Lung microvascular endothelial cell (primary cell): ENCODE measurements around the gene SGSM1. TPM values are rescaled to one million over a fixed set of nuclear protein-coding genes. Genes with fewer than 3 reads are reported as not detected.
A peak's percentile ranks its signal among the peaks of the same experiment; 100 is the strongest.
"Not testable (repeated sequence)": the region's sequence is repeated elsewhere in the genome, so short reads cannot be mapped to it uniquely, and the experiment has no call there.

Source experiments
- DNase-seq, 2 donors: peaks; one replicate each; pipeline versions ENCODE4 v3.0.0 to v3.0.0-alpha.2; 2010; ENCODE audit warnings: low read depth in 2 of 2
- total RNA-seq: library from RNA; depleted of rRNA; stranded (reverse); fragments of >200 nt; gene quantifications from 2 replicates; pipeline ENCODE4 v1.2.1, GENCODE V29; 2014

The SGSM1 gene
- total RNA-seq, 1 donor from 2014 or later, result 4.2 TPM

DNA sequence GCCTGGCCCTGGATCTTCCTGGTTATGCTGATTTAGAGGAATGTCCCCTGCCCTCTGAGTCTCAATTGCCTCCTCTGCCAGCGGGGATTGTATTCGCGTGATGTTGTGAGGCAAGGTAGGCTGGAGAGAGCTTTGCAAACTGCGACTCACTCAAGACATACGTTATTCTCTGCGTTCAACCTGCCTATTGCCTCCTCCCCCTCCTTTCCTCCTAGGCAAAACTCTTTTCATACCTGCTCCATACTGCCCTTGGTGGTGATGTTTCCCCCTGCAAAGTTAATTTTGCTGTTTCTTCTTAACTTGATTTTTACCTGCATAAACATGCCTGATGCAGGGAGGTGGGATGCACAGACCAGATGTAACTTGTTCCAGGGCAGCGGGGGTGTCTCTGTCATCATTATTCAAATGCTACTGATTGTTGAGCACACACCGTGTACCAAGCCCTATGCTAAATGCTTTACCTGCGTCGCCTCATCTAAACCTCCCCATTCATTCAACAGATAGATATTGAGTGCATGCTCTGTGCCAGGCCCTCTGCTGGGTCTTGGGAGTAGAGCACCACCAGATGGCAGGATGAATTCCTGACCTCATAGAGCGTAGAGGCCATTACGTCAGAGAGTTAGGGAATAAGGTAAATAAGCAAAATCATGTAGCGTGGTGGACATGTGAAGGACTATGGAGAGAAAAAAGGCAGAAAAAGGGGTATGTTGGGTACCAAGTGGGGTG is 29.0 kb downstream of the SGSM1 start:
- peak; percentile 23 to 74 for DNase-seq

DNA sequence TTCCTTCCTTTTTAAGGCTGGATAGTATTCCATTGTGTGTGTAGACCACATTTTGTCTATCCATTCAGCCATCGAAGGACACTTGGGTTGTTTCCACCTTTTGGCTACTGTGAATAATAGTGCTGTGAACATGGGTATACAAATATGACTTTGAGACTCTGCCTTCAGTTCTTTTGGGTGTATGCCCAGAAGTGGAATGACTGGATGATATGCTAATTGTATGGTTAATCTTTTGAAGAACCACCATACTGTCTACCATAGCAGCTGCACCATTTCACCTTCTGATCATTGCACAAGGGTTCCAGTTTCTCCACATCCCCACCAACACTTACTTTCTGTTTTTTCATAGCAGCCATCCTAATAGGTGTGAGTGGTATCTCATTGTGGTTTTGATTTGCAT is 30.3 kb downstream of the SGSM1 start:
- DNase-seq, result no peak

DNA sequence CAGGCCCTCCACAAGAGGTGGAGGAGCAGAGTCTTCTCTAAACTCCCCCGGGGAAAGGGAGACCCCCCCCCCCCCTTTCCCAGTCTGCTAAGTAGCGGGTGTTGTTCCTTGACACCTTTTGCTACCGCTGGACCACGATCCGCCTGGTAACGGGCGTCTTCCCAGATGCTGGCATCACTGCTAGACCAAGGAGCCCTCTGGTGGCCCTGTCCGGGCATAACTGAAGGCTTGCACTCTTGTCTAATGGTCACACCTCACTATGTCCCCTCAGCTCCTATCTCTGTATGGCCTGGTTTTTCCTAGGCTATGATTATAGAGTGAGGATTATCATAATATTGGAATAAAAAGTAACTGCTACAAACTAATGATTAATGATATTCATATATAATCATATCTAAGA is 31.5 kb downstream of the SGSM1 start:
- not testable (repeated sequence) for DNase-seq

DNA sequence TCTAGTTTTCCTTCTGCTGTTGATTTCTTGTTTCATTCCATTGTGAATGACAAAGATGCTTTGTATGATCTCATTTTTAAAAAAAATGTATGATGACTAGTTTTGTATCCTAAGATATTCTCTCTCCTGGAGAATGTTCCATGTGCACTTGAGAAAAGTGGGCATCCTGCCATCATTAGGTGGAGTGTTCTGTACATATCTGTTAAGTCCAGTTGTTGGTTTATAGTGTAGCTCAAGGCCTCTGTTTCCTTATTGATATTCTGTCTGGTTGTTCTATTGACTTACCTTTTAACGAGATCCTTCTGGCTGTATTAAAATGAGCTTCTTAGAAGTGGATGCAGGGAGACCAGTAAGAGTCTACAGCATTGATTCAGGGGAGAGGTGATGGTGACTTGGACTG is 35.2 kb downstream of the SGSM1 start:
- DNase-seq, result no peak

DNA sequence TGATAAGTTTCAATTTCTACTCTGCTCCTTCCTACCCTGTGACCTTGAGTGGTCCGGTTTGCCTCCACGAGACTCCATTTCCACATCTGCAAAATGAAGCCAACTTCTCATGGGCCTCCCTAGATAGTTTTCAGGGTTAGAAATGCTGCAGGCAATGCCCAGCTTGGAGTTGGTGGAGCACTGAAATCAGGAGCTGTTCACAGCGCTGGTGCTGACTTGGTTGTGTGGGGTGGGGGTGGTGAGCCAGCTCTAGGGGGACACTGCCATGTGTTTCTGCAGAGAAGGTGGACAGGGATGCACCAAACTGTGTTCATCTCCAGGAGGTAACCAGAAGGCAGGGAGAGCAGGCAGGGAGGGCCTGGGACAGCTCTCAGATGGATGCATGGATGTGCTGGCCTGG is 37.0 kb downstream of the SGSM1 start:
- DNase-seq, result no peak

DNA sequence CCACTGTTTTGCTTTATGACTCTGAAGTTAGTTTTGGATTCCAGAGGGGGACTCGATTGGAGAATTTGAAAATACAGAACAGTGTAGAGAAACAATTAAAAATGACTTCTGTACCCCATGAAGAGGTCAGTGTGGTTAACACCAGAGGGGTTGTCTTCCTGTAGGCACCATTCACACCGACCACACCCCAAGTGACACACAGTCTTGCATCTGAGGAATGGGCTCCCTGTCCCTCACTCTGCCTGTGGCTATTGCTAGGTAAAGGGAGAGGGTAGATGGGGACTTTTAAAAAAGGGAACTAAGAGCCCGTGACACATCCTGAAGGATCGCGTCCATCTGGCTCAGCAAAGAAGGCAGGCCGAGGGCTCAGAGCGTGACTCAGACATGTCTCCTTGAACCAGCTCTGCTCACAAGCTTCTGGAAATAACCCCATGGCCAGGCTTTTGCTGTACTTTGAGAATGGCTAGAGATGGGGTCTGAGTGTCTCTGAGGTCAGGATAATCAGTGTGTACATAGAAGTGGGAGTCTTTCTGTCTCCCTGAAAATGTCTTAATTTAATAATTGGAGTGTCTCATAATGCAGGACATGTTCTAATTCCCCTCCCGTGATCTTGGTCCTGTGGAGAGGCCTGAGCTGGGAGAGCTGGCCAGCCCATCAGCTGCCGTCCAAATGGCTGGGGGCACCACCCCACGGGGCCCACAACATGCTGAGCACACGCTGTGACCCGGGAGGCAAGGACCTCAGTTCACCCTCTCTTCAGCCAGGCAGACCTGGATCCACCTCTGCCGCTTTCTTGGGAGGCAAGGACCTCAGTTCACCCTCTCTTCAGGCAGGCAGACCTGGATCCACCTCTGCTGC is 39.3 kb downstream of the SGSM1 start:
- no peak for DNase-seq

DNA sequence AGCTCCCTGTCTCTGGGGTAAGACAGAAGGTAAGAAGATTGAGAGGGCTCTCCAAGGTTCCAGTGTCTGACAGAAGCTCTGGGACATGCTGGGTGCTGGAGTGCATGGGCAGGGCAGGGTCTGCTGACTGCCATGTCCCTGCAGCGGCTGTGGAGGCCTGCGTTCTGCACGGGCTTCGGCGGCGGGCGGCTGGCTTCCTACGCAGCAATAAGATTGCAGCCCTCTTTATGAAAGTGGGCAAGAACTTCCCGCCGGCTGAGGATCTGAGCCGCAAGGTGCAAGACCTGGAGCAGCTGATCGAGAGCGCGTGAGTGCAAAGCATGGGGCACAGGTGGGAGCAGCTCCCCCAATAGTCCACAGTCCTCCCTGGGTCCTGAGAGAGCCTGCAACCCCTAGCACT is 41.5 kb downstream of the SGSM1 start:
- DNase-seq, result no peak

DNA sequence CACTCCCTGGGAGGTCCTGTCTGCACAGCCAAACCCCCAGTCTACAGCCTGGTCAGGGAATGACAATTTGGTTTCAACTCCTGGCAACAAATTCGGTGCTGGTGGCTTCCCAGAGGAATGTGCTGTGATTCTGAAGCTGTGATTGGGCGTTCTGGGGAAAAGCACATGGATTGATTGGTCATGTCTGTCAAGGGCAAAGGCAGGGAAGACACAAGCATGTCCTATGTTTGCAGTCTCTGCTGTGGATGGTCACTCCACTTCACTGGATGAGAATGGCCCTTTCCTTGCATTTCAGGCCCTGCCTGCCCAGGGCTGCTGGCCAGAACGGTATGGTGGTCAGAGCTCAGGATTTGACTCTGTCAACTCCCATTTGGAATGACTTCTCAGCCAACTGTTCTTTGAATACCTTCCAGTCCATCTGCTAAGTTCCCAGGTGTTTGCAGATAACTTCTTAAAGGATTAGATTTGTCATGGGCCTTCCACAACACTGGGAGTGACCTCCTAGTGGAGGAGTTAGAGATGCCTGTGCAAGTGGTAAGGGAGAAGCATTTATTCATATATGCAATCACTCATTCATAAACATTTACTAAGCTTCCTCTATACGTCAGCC is 42.7 kb downstream of the SGSM1 start:
- DNase-seq, result no peak

DNA sequence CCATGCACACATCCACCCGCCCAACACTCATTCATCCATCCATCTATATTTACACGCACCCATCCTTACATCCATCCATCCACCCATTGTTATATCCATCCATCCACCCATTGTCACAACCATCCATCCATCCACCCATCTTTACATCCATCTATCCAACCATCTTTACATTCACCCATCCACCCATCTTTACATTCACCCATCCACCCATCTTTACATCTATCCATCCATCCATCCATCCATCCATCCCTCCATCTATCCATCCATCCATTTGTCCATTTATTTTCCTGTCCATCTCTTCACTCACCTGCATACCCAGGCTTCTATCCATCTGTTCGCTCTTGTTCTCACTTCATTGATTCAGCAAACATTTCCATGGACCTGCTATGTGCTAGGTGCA is 49.8 kb downstream of the SGSM1 start:
- no peak for DNase-seq

DNA sequence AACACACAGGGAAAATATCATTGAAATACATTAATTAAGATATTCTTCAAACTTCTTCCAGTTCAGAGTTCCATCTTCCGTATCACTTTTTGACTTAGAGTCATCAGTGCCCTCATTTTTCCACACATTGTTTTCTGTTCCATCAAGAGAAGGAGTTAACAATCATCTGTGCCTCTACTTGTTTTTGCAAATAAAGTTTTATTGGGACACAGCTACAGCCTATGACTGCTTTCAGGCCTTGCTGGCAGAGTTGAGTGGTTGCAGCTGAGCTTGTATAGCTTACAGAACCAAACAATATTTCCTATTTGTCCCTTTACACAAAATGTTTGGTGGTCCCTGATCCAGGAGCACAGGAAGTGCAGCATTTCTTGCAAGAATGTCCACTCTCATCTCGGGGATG is 51.6 kb downstream of the SGSM1 start:
- no peak for DNase-seq

DNA sequence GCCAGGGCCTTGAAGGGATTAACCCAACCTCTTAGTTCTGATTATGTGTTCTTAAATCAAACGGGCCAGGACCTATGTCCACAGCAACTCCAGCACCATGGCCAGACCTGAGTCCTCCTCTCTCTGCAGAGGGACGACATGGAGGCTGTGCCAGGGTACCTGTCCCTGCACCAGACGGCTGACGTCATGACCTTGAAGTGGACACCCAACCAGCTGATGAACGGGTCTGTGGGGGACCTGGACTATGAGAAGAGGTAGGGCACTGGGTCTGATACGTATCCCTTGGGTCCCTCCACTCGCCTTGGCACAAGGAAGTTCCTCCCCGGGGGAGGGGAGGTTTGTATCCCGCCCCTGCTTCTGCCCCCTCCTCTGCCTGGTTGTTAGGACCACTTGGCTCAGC is 53.6 kb downstream of the SGSM1 start:
- no peak for DNase-seq

DNA sequence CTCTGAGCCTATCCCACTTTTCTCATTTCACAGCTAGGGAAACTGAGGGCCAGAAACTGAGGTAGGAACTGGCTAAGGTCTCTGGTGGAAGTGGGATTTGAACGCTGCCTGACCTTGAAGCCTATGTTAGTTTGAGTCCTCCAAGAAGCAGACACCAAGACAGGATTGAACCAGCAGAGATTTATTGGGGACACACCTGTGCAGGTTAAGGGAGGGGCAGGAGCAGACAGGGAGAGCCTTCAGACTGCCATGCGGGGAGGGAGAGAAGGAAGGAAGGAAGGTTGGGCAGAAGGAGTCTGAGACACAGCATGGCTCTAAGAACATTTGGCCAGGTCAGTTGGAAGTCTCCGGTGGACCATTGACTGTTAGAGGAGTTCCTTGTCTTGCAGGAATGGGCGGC is 59.5 kb downstream of the SGSM1 start:
- DNase-seq, result no peak

DNA sequence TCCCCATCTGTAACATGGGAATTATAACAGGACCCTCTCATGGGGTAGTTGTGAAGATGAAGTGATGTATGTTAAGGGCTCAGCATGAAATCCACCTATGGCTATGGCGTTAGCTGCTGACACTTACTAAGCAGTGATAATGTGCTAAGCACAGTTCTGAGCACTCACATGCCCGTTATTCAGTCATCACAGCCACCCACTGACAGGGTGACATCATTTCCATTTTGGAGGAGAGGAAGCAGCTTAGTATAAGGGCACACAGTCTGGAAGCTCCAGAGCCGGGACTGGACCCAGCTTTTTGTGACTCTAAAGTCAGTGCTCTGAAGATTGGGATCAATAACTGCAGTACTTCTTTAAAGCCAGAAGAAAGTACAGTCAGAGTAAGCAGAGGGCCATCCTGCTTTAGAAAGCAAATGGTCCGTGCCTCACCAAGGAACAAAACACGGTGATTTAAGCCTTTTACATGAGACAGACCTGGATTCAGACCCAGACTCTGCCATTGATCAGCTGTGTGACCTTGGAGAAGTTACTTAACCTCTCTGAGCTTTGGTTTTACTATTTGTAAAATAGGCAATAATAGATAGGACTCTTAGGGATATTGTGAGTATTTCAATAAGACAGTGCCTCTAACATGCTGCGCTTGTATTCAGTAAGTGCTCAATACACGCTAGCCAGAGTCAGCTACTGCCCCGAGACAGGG is 61.5 kb downstream of the SGSM1 start:
- no peak for DNase-seq

DNA sequence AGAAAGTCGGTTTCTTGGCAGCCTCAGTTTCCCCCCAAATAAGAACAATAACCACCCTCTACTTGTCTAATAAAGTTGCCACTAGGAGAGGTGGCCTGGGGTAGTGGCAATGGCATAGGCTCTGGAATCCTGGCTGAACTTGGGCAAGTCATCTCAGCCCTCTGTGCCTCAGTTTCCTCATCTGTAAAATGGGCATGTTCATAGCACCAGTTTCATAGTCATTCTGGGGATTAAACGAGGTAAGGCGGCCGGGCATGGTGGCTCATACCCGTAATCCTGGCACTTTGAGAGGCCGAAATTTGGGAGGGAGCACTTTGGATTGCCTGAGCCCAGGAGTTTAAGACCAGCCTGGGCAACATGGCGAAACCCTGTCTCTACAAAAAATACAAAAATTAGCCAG is 63.0 kb downstream of the SGSM1 start:
- DNase-seq, result no peak

DNA sequence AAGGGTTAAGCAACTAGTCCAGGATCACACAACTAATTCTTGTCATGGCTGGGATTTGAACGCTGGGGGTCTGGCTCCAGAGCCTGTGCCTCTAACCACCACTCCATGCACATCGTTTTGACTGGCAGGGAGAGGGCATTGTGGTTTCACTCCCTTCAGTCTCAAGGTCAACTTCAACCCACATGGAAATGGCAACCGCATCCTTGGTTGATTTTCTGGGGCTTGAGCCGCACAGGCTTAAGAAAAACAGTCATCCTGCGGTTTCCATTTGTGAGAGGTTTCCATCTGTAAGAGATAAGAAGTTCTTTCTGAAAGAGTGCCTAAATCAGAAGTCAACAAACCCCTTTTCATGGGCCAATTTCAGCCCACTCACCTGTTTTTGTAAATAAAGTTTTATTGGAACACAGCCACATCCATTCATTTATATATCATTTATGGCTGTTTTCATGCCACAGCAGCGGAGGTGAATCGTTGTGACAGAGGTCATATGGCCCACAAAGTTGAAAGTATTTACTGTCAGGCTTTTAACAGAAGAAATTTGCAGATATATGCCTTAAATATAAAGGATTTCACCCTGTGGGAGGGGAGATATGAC is 65.7 kb downstream of the SGSM1 start:
- DNase-seq, result no peak

DNA sequence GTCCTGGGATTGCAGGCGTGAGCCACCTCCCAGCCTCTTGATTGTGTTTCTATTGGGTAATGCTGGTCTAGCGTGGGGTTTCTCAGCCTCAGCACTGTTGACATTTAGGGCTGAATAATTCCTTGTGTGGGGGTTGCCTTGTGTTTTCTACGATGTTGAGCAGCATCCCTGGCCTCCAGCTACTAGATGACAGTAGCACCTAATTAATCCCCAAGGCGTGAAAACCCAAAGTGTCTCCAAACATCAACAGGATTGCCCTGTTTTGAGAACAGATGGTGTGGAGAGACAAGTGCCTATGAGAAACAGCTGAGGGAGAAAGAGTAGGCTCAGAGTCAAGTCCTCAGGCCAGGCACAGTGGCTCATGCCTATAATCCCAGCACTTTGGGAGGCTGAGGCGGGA is 67.2 kb downstream of the SGSM1 start:
- no peak for DNase-seq

DNA sequence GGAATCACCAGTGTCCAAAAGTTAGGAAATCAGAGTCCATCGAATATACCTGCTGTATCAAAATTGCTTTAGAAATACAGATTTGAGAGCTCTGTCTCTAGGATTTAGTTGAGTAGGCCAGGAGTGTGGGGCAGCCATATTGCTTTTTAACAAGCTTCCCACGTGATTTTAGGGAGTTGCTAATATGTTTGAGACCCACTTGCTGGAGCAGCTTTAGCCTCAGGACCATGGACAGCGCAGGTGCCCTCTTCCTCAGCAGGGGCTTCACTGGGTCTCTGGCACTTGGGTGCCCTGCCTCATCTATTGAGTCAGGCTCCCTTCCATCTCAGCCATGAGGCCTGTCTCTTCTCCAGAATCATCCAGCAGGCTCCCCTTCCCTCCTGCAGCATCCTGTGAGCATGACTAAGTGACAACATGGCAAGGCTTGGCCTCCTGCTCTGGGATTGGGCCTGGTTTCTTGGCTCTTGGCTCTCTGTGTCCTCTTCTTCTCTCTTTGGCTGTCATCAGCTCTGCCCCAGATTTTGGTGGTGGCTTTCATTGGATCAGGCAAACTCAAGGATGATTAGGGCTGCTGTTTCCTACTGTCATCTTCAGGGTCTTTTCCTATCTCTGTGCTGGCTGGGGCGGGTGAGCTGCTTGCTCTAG is 70.0 kb downstream of the SGSM1 start:
- peak; percentile 25 to 51 for DNase-seq

DNA sequence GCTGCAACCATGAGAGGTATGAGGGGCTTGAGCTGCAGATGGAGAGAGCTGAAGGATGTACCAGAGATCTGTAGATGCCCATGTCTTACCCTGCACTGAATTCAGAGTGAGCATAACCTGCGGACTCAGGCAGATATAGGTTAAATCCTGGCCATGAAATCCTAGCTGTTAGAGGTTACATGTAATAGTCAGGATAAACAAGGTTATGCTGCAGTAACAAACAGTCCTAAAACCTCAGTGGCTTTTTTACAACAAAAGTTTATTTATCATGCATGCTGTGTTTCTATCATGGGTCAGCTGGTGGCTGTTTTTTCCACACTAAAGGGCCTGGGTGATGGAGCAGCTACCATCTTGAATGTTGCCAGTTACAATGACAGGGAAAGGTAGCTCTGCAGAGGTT is 70.7 kb downstream of the SGSM1 start:
- DNase-seq, result no peak

DNA sequence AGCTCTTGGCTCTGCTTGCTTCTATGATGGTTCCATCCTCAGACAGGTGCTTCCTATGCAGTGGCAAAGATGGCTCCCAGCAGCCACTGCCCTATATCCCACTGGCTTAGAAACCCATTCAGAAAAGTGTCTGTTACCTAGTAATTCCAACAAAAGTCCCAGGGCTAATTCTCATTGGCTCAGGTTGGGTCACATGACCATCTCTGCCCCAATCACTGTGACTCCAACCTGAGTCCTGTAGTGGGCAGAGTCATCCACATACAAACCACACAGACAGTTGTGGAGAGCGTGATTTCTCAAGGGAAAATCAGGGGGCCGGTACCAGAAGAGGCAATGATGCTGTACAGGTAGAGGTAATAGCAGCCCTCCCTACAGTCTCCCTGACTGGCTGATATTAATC is 73.0 kb downstream of the SGSM1 start:
- no peak for DNase-seq

DNA sequence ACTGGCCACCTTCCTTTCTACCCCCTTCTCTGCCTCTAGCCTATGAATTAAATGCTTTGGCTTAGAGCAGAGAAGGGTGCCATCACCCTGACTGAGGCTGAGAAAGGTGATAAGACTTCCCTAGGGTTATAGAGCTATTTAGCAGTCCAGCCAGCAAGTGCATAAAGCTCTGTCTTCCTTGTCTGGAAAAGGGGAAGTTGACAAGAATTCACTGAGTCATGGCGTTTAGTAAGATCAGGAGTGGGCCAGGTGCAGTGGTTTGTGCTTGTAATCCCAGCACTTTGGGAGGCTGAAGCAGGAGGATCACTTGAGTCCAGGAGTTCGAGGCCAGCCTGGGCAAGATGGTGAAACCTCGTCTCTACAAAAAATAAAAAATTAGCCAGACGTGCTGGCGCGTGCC is 77.4 kb downstream of the SGSM1 start:
- DNase-seq, result no peak

DNA sequence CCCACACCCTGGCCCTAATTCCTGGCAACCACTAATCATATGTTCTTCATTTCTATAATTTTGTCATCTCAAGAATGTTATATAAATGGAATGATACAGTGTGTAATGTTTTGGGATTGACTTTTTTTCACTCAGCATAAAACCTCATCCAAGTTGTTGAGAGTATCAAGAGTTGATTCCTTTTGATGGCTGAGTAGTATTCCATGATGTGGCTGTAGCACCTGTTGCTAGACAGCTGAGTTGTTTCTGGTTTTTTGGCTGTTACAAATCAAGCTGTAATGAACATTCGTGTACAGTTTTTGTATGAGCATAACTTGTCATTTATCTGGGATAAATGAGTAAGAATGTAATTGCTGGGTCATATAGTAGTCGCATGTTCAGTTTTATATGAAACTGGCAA is 81.2 kb downstream of the SGSM1 start:
- DNase-seq, result no peak
